Endothelial cell of umbilical vein (primary cell): ENCODE data around the gene UBAP1. TPM values are rescaled to one million over a fixed set of nuclear protein-coding genes. Genes with fewer than 3 reads are reported as not detected.
"Not testable (repeated sequence)": the region's sequence is repeated elsewhere in the genome, so short reads cannot be mapped to it uniquely, and the experiment has no call there.

Experiments used
- BruUV-seq: library from RNA; stranded (reverse); fragments of 400-500 nt; replicated peaks from 2 replicates; lab custom pipeline; 2021; lab: Mats Ljungman, UMichigan
- CTCF ChIA-PET: fragments of 300-600, 350-600 bp; sonication (Branson Sonifier 250); formaldehyde crosslinking; loops from one replicate; lab custom pipeline; 2021; ENCODE audit warnings: antibody characterized with exemption, inconsistent platforms; lab: Charles Lee
- POLR2A ChIA-PET: fragments of 300-600, 350-600 bp; sonication (Branson Sonifier 250); formaldehyde crosslinking; loops from one replicate; lab custom pipeline; 2021; ENCODE audit warnings: antibody characterized with exemption, inconsistent platforms; lab: Charles Lee
- DNase-seq: peaks from one replicate; pipeline ENCODE4 v3.0.0-alpha.2; 2011; ENCODE audit warnings: low read depth, low spot score
- FAIRE-seq: peaks from 2 replicates; lab custom pipeline; 2011; peaks lifted over from hg19 to GRCh38; lab: Jason Lieb, UNC
- H2AFZ ChIP-seq: 2 replicates; pipeline ENCODE4 v1.6.0; 2012; ENCODE audit warnings: low read depth, low read length, control low read depth, inconsistent platforms
- H3K27ac ChIP-seq: 2 replicates; pipeline ENCODE4 v1.5.1; 2011; ENCODE audit warnings: low read depth, mild to moderate bottlenecking, control low read depth, low read length, moderate library complexity; ENCODE audit not compliant: insufficient read depth
- H3K27me3 ChIP-seq, 2 experiments: 2 replicates each; pipeline versions ENCODE4 v1.6.0 to v1.6.1; 2011; ENCODE audit warnings: low read length in 2 of 2, mixed read lengths in 1 of 2; ENCODE audit not compliant: control insufficient read depth in 2 of 2, insufficient read depth in 2 of 2
- H3K36me3 ChIP-seq, 2 experiments: 2 replicates in 1 of 2; 3 replicates in 1 of 2; pipeline ENCODE4 v1.5.1; 2011; ENCODE audit warnings: low read length in 2 of 2, mild to moderate bottlenecking in 1 of 2, moderate library complexity in 1 of 2; ENCODE audit not compliant: control insufficient read depth in 2 of 2, insufficient read depth in 2 of 2; ENCODE audit errors: extremely low read depth in 1 of 2
- H3K4me1 ChIP-seq: 3 replicates; pipeline ENCODE4 v1.5.1; 2011; ENCODE audit warnings: mild to moderate bottlenecking, low read length; ENCODE audit not compliant: control insufficient read depth, insufficient read depth; ENCODE audit errors: extremely low read depth
- H3K4me2 ChIP-seq: 2 replicates; pipeline ENCODE4 v1.6.1; 2011; ENCODE audit warnings: low read length, control low read depth, mixed read lengths; ENCODE audit not compliant: insufficient read depth
- H3K4me3 ChIP-seq, 3 experiments: fragments of 200-600 bp in 1 of 3; sonication (generic), shearing (Covaris generic) in 1 of 3; replicated peaks in 1 of 3; 2 replicates each; pipeline ENCODE4 v1.5.1; 2011 to 2016; ENCODE audit warnings: control low read depth in 3 of 3, low read length in 3 of 3, mild to moderate bottlenecking in 2 of 3, inconsistent platforms in 1 of 3, low read depth in 1 of 3, moderate library complexity in 1 of 3; ENCODE audit not compliant: insufficient read depth in 1 of 3
- H3K79me2 ChIP-seq: 2 replicates; pipeline ENCODE4 v1.6.0; 2012; ENCODE audit warnings: low read length, inconsistent platforms; ENCODE audit not compliant: control insufficient read depth, insufficient read depth
- H3K9ac ChIP-seq: replicated peaks from 2 replicates; pipeline ENCODE3; 2011; ENCODE audit warnings: low read length, control low read depth; ENCODE audit not compliant: insufficient read depth; ENCODE audit errors: extremely low read depth
- H3K9me1 ChIP-seq: replicated peaks from 3 replicates; pipeline ENCODE4 v1.6.0; 2011; ENCODE audit warnings: mild to moderate bottlenecking, low read length; ENCODE audit not compliant: control insufficient read depth, insufficient read depth; ENCODE audit errors: extremely low read depth
- H3K9me3 ChIP-seq: replicated peaks from 2 replicates; pipeline ENCODE4 v1.5.1; 2012; ENCODE audit warnings: low read length, inconsistent platforms; ENCODE audit not compliant: control insufficient read depth, insufficient read depth
- H4K20me1 ChIP-seq: replicated peaks from 2 replicates; pipeline ENCODE3; 2011; ENCODE audit warnings: mild to moderate bottlenecking, low read length; ENCODE audit not compliant: control insufficient read depth, insufficient read depth; ENCODE audit errors: extremely low read depth
- EZH2 ChIP-seq: IDR thresholded peaks from 2 replicates; pipeline ENCODE4 v1.6.1; 2012; ENCODE audit warnings: borderline replicate concordance, low read depth, mild to moderate bottlenecking, moderate library complexity, low read length, inconsistent platforms; ENCODE audit not compliant: severe bottlenecking
- FOS ChIP-seq: IDR thresholded peaks from 2 replicates; pipeline ENCODE4 v1.6.1; 2011; ENCODE audit warnings: mild to moderate bottlenecking, low read length, moderate library complexity, borderline replicate concordance; ENCODE audit not compliant: insufficient read depth
- GATA2 ChIP-seq: IDR thresholded peaks from 2 replicates; pipeline ENCODE4 v1.7.0; 2011; ENCODE audit warnings: low read depth, mild to moderate bottlenecking, moderate library complexity, mixed read lengths, low read length; ENCODE audit not compliant: insufficient read length, insufficient read depth
- JUN ChIP-seq: IDR thresholded peaks from 2 replicates; pipeline ENCODE4 v1.6.1; 2011; ENCODE audit warnings: borderline replicate concordance, low read depth; ENCODE audit not compliant: insufficient read length, insufficient read depth
- MYC ChIP-seq: IDR thresholded peaks from one replicate; pipeline ENCODE4 v1.6.1; 2011; ENCODE audit warnings: mild to moderate bottlenecking, low read depth, low read length
- POLR2A ChIP-seq: IDR thresholded peaks from 2 replicates; pipeline ENCODE4 v1.6.1; 2012; ENCODE audit warnings: low read depth, mild to moderate bottlenecking, control low read depth, low read length
- POLR2AphosphoS5 ChIP-seq: IDR thresholded peaks from 2 replicates; pipeline ENCODE4 v1.6.1; 2012; ENCODE audit warnings: low read depth, mild to moderate bottlenecking, control low read depth, low read length, moderate library complexity; ENCODE audit not compliant: insufficient read depth
- dilution Hi-C: fragments of 300-500 bp; cut with MboI; formaldehyde crosslinking; loops from one replicate; pipeline ENCODE4 v1.15.0; 2019; ENCODE audit warnings: low sequenced_read_pairs; ENCODE audit not compliant: extremely low pct_ligation_motif_present
- intact Hi-C: fragments of 100-400 bp; cut with micrococcal nuclease; formaldehyde crosslinking; loops from one replicate; pipeline ENCODE4 v1.10.0; 2022
- polyA plus RNA-seq, 4 experiments: library from polyadenylated mRNA; depleted of rRNA in 3 of 4; stranded (reverse) in 3 of 4; unstranded in 1 of 4; fragments of >200 nt; gene quantifications; 2 replicates each; pipeline versions ENCODE4 v1.2.1 to v1.2.3, GENCODE V29; 2011 to 2012; ENCODE audit warnings: missing spikeins in 1 of 4
- total RNA-seq: library from RNA; stranded (reverse); gene quantifications from 2 replicates; pipeline ENCODE4 v1.2.3, GENCODE V29; 2021
- TF ChIP-seq, protein P1 (sequence below): IDR thresholded peaks from 2 replicates; pipeline ENCODE4 v1.6.1; 2011; ENCODE audit not compliant: insufficient read depth, insufficient read length
- TF ChIP-seq, protein P2 (sequence below), 2 donors: IDR thresholded peaks; 1 replicate in 1 of 2; 2 replicates in 1 of 2; pipeline ENCODE4 v1.5.1; 2011; ENCODE audit warnings: low read length in 2 of 2, mild to moderate bottlenecking in 2 of 2, moderate library complexity in 2 of 2, control low read depth in 1 of 2, inconsistent platforms in 1 of 2, low read depth in 1 of 2; ENCODE audit not compliant: insufficient read depth in 1 of 2; ENCODE audit errors: extremely low read depth in 1 of 2

UBAP1 gene
- total and polyA plus RNA-seq, 2 donors (not counting 3 experiments of a cell fraction or from before 2014, with no cell fraction given) = 38.8 TPM

DNA sequence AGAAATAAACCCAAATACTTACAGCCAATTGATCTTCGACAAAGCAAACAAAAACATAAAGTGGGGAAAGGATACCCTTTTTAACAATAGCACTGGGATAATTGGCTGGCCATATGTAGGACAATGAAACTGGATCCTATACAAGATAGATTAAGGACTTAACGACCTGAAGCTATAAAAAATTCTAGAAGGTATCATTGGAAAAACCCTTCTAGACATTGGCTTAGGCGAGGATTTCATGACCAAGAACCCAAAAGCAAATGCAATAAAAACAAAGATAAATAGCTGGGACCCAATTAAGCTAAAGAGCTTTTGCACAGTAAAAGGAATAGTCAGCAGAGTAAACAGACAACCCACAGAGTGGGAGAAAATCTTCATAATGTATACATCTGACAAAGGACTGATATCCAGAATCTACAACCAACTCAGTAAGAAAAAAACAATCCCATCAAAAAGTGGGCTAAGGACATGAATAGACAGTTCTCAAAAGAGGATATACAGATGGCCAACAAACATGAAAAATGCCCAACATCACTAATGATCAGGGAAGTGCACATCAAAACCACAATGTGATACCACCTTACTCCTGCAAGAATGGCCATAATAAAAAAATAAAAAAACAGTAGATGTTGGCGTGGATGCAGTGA, 35.6 kb downstream of the UBAP1 start:
- POLR2A ChIA-PET, H4K20me1 ChIP-seq, dilution Hi-C loops, H3K4me3 ChIP-seq, H3K9ac ChIP-seq, DNase-seq, intact Hi-C loops, H3K4me1 ChIP-seq, H3K4me2 ChIP-seq, CTCF ChIA-PET, BruUV-seq, FAIRE-seq, H3K9me3 ChIP-seq, H3K27ac ChIP-seq, H3K27me3 ChIP-seq, H3K36me3 ChIP-seq, H3K9me1 ChIP-seq, H2AFZ ChIP-seq: not testable (repeated sequence)
- H3K79me2 ChIP-seq = peaks cover 28% of the 10 kb centered on the region

DNA sequence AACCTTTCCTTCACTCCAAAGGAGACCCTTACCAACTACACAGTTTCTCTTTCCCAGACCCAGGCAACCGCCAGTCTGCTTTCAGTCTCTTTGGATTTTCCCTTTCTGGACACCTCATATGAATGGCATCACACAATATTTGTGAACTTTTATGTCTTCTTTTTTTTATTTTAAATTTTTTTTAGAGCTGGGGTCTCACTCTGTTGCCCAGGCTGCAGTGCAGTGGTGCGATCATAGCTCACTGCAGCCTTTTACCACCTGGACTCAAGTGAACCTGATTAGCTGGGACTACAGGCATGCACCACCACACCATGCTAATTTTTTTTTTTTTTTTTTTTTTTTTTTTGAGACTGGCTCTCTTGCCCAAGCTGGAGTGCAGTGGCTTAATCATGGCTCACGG, 37.5 kb downstream of the UBAP1 start:
- intact Hi-C loops = no loop called here
- BruUV-seq = no TSS peak
- no peak for DNase-seq
- H3K27me3 ChIP-seq = no peaks in the 10 kb centered on the region
- H3K4me2 ChIP-seq = no peak overlapping the region
- no peaks in the 10 kb centered on the region for H3K4me1 ChIP-seq
- dilution Hi-C loops = no loop called here
- no peak overlapping the region for H3K4me3 ChIP-seq
- no peak for TF ChIP-seq FOS
- TF ChIP-seq, protein P1, sequence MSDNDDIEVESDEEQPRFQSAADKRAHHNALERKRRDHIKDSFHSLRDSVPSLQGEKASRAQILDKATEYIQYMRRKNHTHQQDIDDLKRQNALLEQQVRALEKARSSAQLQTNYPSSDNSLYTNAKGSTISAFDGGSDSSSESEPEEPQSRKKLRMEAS = no peak
- no peak for TF ChIP-seq POLR2A
- no peak for TF ChIP-seq POLR2AphosphoS5
- TF ChIP-seq GATA2 = no peak
- no peak for TF ChIP-seq EZH2
- TF ChIP-seq JUN = no peak
- TF ChIP-seq, protein P2, sequence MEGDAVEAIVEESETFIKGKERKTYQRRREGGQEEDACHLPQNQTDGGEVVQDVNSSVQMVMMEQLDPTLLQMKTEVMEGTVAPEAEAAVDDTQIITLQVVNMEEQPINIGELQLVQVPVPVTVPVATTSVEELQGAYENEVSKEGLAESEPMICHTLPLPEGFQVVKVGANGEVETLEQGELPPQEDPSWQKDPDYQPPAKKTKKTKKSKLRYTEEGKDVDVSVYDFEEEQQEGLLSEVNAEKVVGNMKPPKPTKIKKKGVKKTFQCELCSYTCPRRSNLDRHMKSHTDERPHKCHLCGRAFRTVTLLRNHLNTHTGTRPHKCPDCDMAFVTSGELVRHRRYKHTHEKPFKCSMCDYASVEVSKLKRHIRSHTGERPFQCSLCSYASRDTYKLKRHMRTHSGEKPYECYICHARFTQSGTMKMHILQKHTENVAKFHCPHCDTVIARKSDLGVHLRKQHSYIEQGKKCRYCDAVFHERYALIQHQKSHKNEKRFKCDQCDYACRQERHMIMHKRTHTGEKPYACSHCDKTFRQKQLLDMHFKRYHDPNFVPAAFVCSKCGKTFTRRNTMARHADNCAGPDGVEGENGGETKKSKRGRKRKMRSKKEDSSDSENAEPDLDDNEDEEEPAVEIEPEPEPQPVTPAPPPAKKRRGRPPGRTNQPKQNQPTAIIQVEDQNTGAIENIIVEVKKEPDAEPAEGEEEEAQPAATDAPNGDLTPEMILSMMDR (IDR thresholded peaks at IDR 0.05; ENCODE audit: extremely low read depth in 1 of 2, insufficient read depth in 1 of 2, low read depth in 1 of 2, low read length in 2 of 2) = no peak
- no peak for TF ChIP-seq MYC
- H3K79me2 ChIP-seq = peaks cover 19% of the 10 kb centered on the region
- no peaks in the 10 kb centered on the region for H3K36me3 ChIP-seq
- no peaks in the 10 kb centered on the region for H4K20me1 ChIP-seq
- no peak for FAIRE-seq
- H3K9me3 ChIP-seq = no peaks in the 10 kb centered on the region
- no peak overlapping the region for H2AFZ ChIP-seq
- no peaks in the 10 kb centered on the region for H3K9me1 ChIP-seq
- H3K27ac ChIP-seq = no peak overlapping the region
- ChIA-PET CTCF (interaction anchor here (1.5 kb wide), 1 partner anchor 10 kb away, joined by 5 read pairs; no protein-coding TSS in a partner anchor), POLR2A (no interaction called here)
- H3K9ac ChIP-seq = no peak overlapping the region

DNA sequence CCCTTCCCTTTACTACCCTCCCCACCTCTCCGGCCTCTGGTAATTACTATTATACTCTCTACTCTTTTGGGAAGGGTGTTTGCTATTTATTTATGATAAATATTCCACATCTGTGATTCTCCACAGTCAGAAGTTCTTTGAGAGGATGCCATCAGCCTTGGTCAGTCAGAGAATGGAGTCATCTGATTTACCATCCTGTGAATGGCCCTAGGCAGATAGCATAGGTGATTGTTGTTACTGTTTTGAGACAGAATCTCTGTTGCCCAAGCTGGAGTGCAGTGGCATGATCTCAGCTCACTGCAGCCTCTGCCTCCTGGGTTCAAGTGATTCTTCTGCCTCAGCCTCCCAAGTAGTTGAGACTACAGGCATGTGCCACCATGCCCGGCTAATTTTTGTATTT, 38.2 kb downstream of the UBAP1 start:
- peaks cover 15% of the 10 kb centered on the region for H3K79me2 ChIP-seq
- H2AFZ ChIP-seq, H3K4me1 ChIP-seq, H3K9ac ChIP-seq, H3K9me3 ChIP-seq, H3K27me3 ChIP-seq, H3K4me2 ChIP-seq, POLR2A ChIA-PET, intact Hi-C loops, FAIRE-seq, DNase-seq, H3K4me3 ChIP-seq, H3K9me1 ChIP-seq, dilution Hi-C loops, CTCF ChIA-PET, H3K36me3 ChIP-seq, H4K20me1 ChIP-seq, H3K27ac ChIP-seq, BruUV-seq: not testable (repeated sequence)
